GM23338 (cell line): ENCODE measurements around the gene CYB5B.

Experiments used
- CREB1 ChIP-seq: fragments of 250-450 bp; sonication (Bioruptor Pico); IDR thresholded peaks from 2 replicates; pipeline ENCODE4 v1.5.0; 2020; ENCODE audit warnings: low read depth, mild to moderate bottlenecking, moderate library complexity
- EZH2 ChIP-seq: fragments of 200-600 bp; sonication (generic); IDR thresholded peaks from one replicate; pipeline ENCODE4 v1.8.0; 2017; ENCODE audit warnings: antibody characterized with exemption, mild to moderate bottlenecking, low read depth; ENCODE audit not compliant: unreplicated experiment
- EZH2phosphoT487 ChIP-seq: fragments of 200-600 bp; sonication (generic); IDR thresholded peaks from one replicate; pipeline ENCODE4 v1.8.1; 2018; ENCODE audit warnings: antibody characterized with exemption; ENCODE audit not compliant: unreplicated experiment
- JUNB ChIP-seq: IDR thresholded peaks from one replicate; pipeline ENCODE4 v1.6.1; 2016; ENCODE audit warnings: antibody characterized with exemption; ENCODE audit not compliant: unreplicated experiment
- NANOG ChIP-seq: IDR thresholded peaks from 2 replicates; pipeline ENCODE4 v1.6.1; 2016; ENCODE audit warnings: antibody characterized with exemption, borderline replicate concordance
- POLR2AphosphoS5 ChIP-seq: IDR thresholded peaks from 2 replicates; pipeline ENCODE4 v1.6.1; 2016; ENCODE audit warnings: antibody characterized with exemption, low read depth
- STAT1 ChIP-seq: IDR thresholded peaks from one replicate; pipeline ENCODE4 v1.6.1; 2016; ENCODE audit warnings: antibody characterized with exemption; ENCODE audit not compliant: unreplicated experiment
- ZNF114 ChIP-seq: fragments of 250-450 bp; sonication (Bioruptor Pico); IDR thresholded peaks from 2 replicates; pipeline ENCODE4 v1.5.0; 2020; ENCODE audit warnings: mild to moderate bottlenecking, moderate library complexity
- TF ChIP-seq, protein P1 (sequence below), 2 experiments: fragments of 200-600 bp in 1 of 2; sonication (generic) in 1 of 2; conservative IDR thresholded peaks; 2 replicates each; pipeline versions ENCODE4 v1.5.1 to v1.6.1; 2016 to 2017; ENCODE audit warnings: antibody characterized with exemption in 2 of 2, low read depth in 2 of 2, mild to moderate bottlenecking in 2 of 2, moderate library complexity in 1 of 2
- TF ChIP-seq, protein P2 (sequence below): IDR thresholded peaks from one replicate; pipeline ENCODE4 v1.6.1; 2018; ENCODE audit warnings: antibody characterized with exemption; ENCODE audit not compliant: unreplicated experiment
- TF ChIP-seq, protein P3 (sequence below): IDR thresholded peaks from 2 replicates; pipeline ENCODE4 v1.6.1; 2016; ENCODE audit warnings: antibody characterized with exemption
- TF ChIP-seq, protein P4 (sequence below): fragments of 250-450 bp; sonication (Bioruptor Pico); IDR thresholded peaks from 2 replicates; pipeline ENCODE4 v1.5.0; 2020; ENCODE audit warnings: mild to moderate bottlenecking, moderate library complexity

DNA sequence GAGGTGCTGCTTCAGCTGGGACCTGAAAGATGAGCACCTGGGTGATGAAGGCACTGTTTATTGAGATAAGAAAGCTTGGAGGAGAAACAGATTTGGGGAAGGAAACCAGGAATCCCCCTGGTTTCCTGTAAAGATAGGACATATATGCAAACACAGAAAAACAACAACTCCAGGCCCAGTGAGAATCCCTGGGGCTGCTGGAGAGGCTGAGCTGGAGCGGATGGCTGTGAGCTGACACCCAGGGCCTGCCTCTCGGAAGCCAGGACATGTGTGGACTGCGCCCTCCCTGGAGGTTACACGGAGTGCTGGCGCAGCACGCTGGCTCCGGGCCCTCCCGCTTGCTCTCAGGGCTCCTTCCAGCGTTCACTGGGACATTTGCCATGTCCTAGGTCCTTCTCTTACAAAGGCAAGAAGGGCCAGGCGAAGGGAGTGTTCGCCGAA lies 57.5 kb downstream of the CYB5B start:
- TF ChIP-seq, protein P1, sequence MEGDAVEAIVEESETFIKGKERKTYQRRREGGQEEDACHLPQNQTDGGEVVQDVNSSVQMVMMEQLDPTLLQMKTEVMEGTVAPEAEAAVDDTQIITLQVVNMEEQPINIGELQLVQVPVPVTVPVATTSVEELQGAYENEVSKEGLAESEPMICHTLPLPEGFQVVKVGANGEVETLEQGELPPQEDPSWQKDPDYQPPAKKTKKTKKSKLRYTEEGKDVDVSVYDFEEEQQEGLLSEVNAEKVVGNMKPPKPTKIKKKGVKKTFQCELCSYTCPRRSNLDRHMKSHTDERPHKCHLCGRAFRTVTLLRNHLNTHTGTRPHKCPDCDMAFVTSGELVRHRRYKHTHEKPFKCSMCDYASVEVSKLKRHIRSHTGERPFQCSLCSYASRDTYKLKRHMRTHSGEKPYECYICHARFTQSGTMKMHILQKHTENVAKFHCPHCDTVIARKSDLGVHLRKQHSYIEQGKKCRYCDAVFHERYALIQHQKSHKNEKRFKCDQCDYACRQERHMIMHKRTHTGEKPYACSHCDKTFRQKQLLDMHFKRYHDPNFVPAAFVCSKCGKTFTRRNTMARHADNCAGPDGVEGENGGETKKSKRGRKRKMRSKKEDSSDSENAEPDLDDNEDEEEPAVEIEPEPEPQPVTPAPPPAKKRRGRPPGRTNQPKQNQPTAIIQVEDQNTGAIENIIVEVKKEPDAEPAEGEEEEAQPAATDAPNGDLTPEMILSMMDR (conservative IDR thresholded peaks at IDR 0.05; ENCODE audit: low read depth in 2 of 2), result no peak
- TF ChIP-seq EZH2 (no peak), POLR2AphosphoS5 (no peak), ZNF114 (CRISPR knock-in tag) (no peak), CREB1 (no peak), JUNB (no peak), EZH2phosphoT487 (no peak), NANOG (no peak), STAT1 (no peak)
- TF ChIP-seq, protein P2, sequence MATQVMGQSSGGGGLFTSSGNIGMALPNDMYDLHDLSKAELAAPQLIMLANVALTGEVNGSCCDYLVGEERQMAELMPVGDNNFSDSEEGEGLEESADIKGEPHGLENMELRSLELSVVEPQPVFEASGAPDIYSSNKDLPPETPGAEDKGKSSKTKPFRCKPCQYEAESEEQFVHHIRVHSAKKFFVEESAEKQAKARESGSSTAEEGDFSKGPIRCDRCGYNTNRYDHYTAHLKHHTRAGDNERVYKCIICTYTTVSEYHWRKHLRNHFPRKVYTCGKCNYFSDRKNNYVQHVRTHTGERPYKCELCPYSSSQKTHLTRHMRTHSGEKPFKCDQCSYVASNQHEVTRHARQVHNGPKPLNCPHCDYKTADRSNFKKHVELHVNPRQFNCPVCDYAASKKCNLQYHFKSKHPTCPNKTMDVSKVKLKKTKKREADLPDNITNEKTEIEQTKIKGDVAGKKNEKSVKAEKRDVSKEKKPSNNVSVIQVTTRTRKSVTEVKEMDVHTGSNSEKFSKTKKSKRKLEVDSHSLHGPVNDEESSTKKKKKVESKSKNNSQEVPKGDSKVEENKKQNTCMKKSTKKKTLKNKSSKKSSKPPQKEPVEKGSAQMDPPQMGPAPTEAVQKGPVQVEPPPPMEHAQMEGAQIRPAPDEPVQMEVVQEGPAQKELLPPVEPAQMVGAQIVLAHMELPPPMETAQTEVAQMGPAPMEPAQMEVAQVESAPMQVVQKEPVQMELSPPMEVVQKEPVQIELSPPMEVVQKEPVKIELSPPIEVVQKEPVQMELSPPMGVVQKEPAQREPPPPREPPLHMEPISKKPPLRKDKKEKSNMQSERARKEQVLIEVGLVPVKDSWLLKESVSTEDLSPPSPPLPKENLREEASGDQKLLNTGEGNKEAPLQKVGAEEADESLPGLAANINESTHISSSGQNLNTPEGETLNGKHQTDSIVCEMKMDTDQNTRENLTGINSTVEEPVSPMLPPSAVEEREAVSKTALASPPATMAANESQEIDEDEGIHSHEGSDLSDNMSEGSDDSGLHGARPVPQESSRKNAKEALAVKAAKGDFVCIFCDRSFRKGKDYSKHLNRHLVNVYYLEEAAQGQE, result no peak
- TF ChIP-seq, protein P3, sequence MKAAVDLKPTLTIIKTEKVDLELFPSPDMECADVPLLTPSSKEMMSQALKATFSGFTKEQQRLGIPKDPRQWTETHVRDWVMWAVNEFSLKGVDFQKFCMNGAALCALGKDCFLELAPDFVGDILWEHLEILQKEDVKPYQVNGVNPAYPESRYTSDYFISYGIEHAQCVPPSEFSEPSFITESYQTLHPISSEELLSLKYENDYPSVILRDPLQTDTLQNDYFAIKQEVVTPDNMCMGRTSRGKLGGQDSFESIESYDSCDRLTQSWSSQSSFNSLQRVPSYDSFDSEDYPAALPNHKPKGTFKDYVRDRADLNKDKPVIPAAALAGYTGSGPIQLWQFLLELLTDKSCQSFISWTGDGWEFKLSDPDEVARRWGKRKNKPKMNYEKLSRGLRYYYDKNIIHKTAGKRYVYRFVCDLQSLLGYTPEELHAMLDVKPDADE, result no peak
- TF ChIP-seq, protein P4, sequence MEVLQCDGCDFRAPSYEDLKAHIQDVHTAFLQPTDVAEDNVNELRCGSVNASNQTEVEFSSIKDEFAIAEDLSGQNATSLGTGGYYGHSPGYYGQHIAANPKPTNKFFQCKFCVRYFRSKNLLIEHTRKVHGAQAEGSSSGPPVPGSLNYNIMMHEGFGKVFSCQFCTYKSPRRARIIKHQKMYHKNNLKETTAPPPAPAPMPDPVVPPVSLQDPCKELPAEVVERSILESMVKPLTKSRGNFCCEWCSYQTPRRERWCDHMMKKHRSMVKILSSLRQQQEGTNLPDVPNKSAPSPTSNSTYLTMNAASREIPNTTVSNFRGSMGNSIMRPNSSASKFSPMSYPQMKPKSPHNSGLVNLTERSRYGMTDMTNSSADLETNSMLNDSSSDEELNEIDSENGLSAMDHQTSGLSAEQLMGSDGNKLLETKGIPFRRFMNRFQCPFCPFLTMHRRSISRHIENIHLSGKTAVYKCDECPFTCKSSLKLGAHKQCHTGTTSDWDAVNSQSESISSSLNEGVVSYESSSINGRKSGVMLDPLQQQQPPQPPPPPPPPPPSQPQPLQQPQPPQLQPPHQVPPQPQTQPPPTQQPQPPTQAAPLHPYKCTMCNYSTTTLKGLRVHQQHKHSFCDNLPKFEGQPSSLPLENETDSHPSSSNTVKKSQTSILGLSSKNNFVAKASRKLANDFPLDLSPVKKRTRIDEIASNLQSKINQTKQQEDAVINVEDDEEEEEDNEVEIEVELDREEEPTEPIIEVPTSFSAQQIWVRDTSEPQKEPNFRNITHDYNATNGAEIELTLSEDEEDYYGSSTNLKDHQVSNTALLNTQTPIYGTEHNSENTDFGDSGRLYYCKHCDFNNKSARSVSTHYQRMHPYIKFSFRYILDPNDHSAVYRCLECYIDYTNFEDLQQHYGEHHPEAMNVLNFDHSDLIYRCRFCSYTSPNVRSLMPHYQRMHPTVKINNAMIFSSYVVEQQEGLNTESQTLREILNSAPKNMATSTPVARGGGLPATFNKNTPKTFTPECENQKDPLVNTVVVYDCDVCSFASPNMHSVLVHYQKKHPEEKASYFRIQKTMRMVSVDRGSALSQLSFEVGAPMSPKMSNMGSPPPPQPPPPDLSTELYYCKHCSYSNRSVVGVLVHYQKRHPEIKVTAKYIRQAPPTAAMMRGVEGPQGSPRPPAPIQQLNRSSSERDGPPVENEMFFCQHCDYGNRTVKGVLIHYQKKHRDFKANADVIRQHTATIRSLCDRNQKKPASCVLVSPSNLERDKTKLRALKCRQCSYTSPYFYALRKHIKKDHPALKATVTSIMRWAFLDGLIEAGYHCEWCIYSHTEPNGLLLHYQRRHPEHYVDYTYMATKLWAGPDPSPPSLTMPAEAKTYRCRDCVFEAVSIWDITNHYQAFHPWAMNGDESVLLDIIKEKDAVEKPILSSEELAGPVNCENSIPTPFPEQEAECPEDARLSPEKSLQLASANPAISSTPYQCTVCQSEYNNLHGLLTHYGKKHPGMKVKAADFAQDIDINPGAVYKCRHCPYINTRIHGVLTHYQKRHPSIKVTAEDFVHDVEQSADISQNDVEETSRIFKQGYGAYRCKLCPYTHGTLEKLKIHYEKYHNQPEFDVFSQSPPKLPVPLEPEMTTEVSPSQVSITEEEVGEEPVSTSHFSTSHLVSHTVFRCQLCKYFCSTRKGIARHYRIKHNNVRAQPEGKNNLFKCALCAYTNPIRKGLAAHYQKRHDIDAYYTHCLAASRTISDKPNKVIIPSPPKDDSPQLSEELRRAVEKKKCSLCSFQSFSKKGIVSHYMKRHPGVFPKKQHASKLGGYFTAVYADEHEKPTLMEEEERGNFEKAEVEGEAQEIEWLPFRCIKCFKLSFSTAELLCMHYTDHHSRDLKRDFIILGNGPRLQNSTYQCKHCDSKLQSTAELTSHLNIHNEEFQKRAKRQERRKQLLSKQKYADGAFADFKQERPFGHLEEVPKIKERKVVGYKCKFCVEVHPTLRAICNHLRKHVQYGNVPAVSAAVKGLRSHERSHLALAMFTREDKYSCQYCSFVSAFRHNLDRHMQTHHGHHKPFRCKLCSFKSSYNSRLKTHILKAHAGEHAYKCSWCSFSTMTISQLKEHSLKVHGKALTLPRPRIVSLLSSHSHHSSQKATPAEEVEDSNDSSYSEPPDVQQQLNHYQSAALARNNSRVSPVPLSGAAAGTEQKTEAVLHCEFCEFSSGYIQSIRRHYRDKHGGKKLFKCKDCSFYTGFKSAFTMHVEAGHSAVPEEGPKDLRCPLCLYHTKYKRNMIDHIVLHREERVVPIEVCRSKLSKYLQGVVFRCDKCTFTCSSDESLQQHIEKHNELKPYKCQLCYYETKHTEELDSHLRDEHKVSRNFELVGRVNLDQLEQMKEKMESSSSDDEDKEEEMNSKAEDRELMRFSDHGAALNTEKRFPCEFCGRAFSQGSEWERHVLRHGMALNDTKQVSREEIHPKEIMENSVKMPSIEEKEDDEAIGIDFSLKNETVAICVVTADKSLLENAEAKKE (CRISPR knock-in tag), result no peak
